Sigmoid colon (tissue), 4 donors: ENCODE results near the gene WBP1.
A peak's percentile ranks its signal among the peaks of the same experiment; 100 is the strongest.

Experiments used
- POLR2A ChIP-seq, 2 donors: fragments of 450-650 bp; IDR thresholded peaks; one replicate each; pipeline ENCODE4 v1.6.1; 2016; ENCODE audit warnings: antibody characterized with exemption in 2 of 2, mild to moderate bottlenecking in 2 of 2, moderate library complexity in 2 of 2
- POLR2AphosphoS5 ChIP-seq, 4 donors: sonication (generic); formaldehyde crosslinking; IDR thresholded peaks; one replicate each; pipeline ENCODE4 v1.6.1; 2017; ENCODE audit warnings: antibody characterized with exemption in 4 of 4

GRCh38 chr2:74457549-74458131 lies 598 bp upstream of the WBP1 start:
- peak; percentile 85 to 95 (median 93) for TF ChIP-seq POLR2AphosphoS5 (IDR thresholded peaks at IDR 0.05)
- TF ChIP-seq POLR2A (IDR thresholded peaks at IDR 0.05) = peak; percentile 81 to 84
